ENCODE data around the gene DLX3.

The DLX3 gene

GRCh38 chr17:49962599-49963308 lies 32.3 kb downstream of the DLX3 start:
- H3K27me3 ChIP-seq, result peaks cover 65% of the 10 kb centered on the region
- DNase-seq, result no peak
- H3K4me1 ChIP-seq, result no peaks in the 10 kb centered on the region
- TF ChIP-seq CTCF (IDR thresholded peaks at IDR 0.05; ENCODE audit: low read depth, low read length), result no peak
- no peaks in the 10 kb centered on the region for H3K36me3 ChIP-seq
- no peaks in the 10 kb centered on the region for H3K9me3 ChIP-seq
- H3K4me3 ChIP-seq (ENCODE audit: low read depth, low read length), result no peak overlapping the region

GRCh38 chr17:49959183-49959935 lies 35.7 kb downstream of the DLX3 start:
- H3K4me3 ChIP-seq (ENCODE audit: low read depth, low read length), result no peak overlapping the region
- no peaks in the 10 kb centered on the region for H3K9me3 ChIP-seq
- DNase-seq, result no peak
- no peak for TF ChIP-seq CTCF (IDR thresholded peaks at IDR 0.05; ENCODE audit: low read depth, low read length)
- H3K4me1 ChIP-seq, result no peaks in the 10 kb centered on the region
- H3K36me3 ChIP-seq, result no peaks in the 10 kb centered on the region
- H3K27me3 ChIP-seq, result peaks cover 31% of the 10 kb centered on the region

- H3K9me3 ChIP-seq, result no peaks in the 10 kb centered on the region
- TF ChIP-seq CTCF (IDR thresholded peaks at IDR 0.05; ENCODE audit: low read depth, low read length), result no peak
- DNase-seq, result no peak
- H3K27me3 ChIP-seq, result peaks cover 25% of the 10 kb centered on the region
- H3K4me3 ChIP-seq (ENCODE audit: low read depth, low read length), result no peak overlapping the region
- no peaks in the 10 kb centered on the region for H3K4me1 ChIP-seq
- no peaks in the 10 kb centered on the region for H3K36me3 ChIP-seq
Observed at GRCh38 chr17:49958723-49959122, 36.3 kb downstream of the DLX3 start.

- Histone ChIP-seq H3K36me3 (no peaks in the 10 kb centered on the region), H3K4me3 (ENCODE audit: low read depth, low read length) (no peak overlapping the region), H3K4me1 (no peaks in the 10 kb centered on the region), H3K27me3 (peaks cover 11% of the 10 kb centered on the region), H3K9me3 (no peaks in the 10 kb centered on the region)
- DNase-seq, result no peak
- TF ChIP-seq CTCF (IDR thresholded peaks at IDR 0.05; ENCODE audit: low read depth, low read length), result no peak
Observed at GRCh38 chr17:49957350-49957749, 37.7 kb downstream of the DLX3 start.

- Histone ChIP-seq H3K27me3 (peaks cover 6% of the 10 kb centered on the region), H3K36me3 (no peaks in the 10 kb centered on the region), H3K4me1 (no peaks in the 10 kb centered on the region), H3K4me3 (ENCODE audit: low read depth, low read length) (no peak overlapping the region), H3K9me3 (no peaks in the 10 kb centered on the region)
- TF ChIP-seq CTCF (IDR thresholded peaks at IDR 0.05; ENCODE audit: low read depth, low read length), result no peak
- DNase-seq, result no peak
Observed at GRCh38 chr17:49956780-49957179, 38.2 kb downstream of the DLX3 start.

GRCh38 chr17:49955157-49955556 lies 39.9 kb downstream of the DLX3 start:
- Histone ChIP-seq H3K4me1 (no peaks in the 10 kb centered on the region), H3K27me3 (no peaks in the 10 kb centered on the region), H3K4me3 (ENCODE audit: low read depth, low read length) (no peak overlapping the region), H3K36me3 (no peaks in the 10 kb centered on the region), H3K9me3 (no peaks in the 10 kb centered on the region)
- DNase-seq, result no peak
- no peak for TF ChIP-seq CTCF (IDR thresholded peaks at IDR 0.05; ENCODE audit: low read depth, low read length)
